Measurements from ENCODE around the gene SP1. TPM values are rescaled to one million over a fixed set of nuclear protein-coding genes. Genes with fewer than 3 reads are reported as not detected.

Gene SP1
- total and polyA plus RNA-seq, 9 of the 15 experiments (the other 6 are each of a cell fraction or from before 2014, with no cell fraction given): 8.0 to 65.5 (median 41.6) TPM

- TF ChIP-seq SRF (CRISPR knock-in tag; IDR thresholded peaks at IDR 0.05) (no peak; a peak in 2 of 4 replicates), RBM39 (optimal IDR thresholded peaks at IDR 0.05; ENCODE audit: low read depth, low read length) (peak; percentile 82), ZNF586 (CRISPR knock-in tag; conservative IDR thresholded peaks at IDR 0.05) (no peak), ZMIZ1 (IDR thresholded peaks at IDR 0.05; ENCODE audit: low read depth in 2 of 2, low read length in 2 of 2) (peak in 1 of 2 experiments; percentile 67; a peak in 2 of 4 replicates), RFX7 (CRISPR knock-in tag; IDR thresholded peaks at IDR 0.05) (no peak), JUND (IDR thresholded peaks at IDR 0.05; ENCODE audit: borderline replicate concordance, low read depth, low read length) (peak; percentile 81), JUND (tag; IDR thresholded peaks at IDR 0.05; ENCODE audit: borderline replicate concordance, low read depth, low read length) (no peak; the same call in 2 of the 3 replicates), TCF7 (IDR thresholded peaks at IDR 0.05; ENCODE audit: borderline replicate concordance) (no peak), NFRKB (IDR thresholded peaks at IDR 0.05; ENCODE audit: low read depth) (peak; percentile 62), ZNF324 (CRISPR knock-in tag; IDR thresholded peaks at IDR 0.05) (no peak), POLR3G (IDR thresholded peaks at IDR 0.05; ENCODE audit: extremely low read depth, insufficient read length, insufficient replicate concordance) (no peak), FOXJ3 (CRISPR knock-in tag; IDR thresholded peaks at IDR 0.05) (no peak), POLR2B (IDR thresholded peaks at IDR 0.05; ENCODE audit: low read depth, partially characterized antibody) (peak; percentile 62), ZNF133 (CRISPR knock-in tag; IDR thresholded peaks at IDR 0.05) (no peak), TBP (optimal IDR thresholded peaks at IDR 0.05; ENCODE audit: low read depth, low read length) (no peak), U2AF1 (optimal IDR thresholded peaks at IDR 0.05; ENCODE audit: low read depth, low read length) (no peak), ZNF3 (CRISPR knock-in tag; IDR thresholded peaks at IDR 0.05) (no peak), GTF2A2 (tag; IDR thresholded peaks at IDR 0.05) (no peak), ARID2 (IDR thresholded peaks at IDR 0.05) (no peak), KDM2B (CRISPR knock-in tag; IDR thresholded peaks at IDR 0.05) (no peak), PURB (CRISPR knock-in tag; IDR thresholded peaks at IDR 0.05; ENCODE audit: low read depth) (no peak), ZNF785 (CRISPR knock-in tag; IDR thresholded peaks at IDR 0.05) (no peak), ARID1B (IDR thresholded peaks at IDR 0.05) (peak; percentile 57), NKRF (IDR thresholded peaks at IDR 0.05; ENCODE audit: borderline replicate concordance) (peak; percentile 56; the same call in 1 of the 2 replicates)
- TF ChIP-seq, protein P1, sequence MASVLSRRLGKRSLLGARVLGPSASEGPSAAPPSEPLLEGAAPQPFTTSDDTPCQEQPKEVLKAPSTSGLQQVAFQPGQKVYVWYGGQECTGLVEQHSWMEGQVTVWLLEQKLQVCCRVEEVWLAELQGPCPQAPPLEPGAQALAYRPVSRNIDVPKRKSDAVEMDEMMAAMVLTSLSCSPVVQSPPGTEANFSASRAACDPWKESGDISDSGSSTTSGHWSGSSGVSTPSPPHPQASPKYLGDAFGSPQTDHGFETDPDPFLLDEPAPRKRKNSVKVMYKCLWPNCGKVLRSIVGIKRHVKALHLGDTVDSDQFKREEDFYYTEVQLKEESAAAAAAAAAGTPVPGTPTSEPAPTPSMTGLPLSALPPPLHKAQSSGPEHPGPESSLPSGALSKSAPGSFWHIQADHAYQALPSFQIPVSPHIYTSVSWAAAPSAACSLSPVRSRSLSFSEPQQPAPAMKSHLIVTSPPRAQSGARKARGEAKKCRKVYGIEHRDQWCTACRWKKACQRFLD (CRISPR knock-in tag; IDR thresholded peaks at IDR 0.05): no peak; the same call in 1 of the 2 replicates
Observed at GRCh38 chr12:53451661-53452158, 71.7 kb downstream of the SP1 start, which contains the start of gene PCBP2 (continued).
